ENCODE measurements around the gene MICAL2. TPM values are rescaled to one million over a fixed set of nuclear protein-coding genes. Genes with fewer than 3 reads are reported as not detected.

MICAL2 gene
- polyA plus RNA-seq, 1 experiment, result 135 TPM

GRCh38 chr11:12092714-12093113, 17.7 kb upstream of the MICAL2 start:
- H3K4me3 ChIP-seq (ENCODE audit: low read depth, low read length), result no peak overlapping the region
- no peak for TF ChIP-seq CTCF (IDR thresholded peaks at IDR 0.05; ENCODE audit: insufficient read depth, low read depth, low read length)
- CTCF ChIA-PET, result interaction anchor here (0.6 to 1.7 kb wide), 5 partner anchors 10 to 144 kb away, joined by 3 to 8 read pairs (median 4); no protein-coding TSS in a partner anchor
- H3K27me3 ChIP-seq (ENCODE audit: control insufficient read depth, insufficient read depth, low read length), result no peaks in the 10 kb centered on the region
- no peak for DNase-seq (ENCODE audit: low read depth)
- POLR2A ChIA-PET, result interaction anchor here (1.1 kb wide), 1 partner anchor 72 kb away, joined by 5 read pairs; no protein-coding TSS in a partner anchor
- H3K36me3 ChIP-seq (ENCODE audit: control insufficient read depth, insufficient read depth, low read length), result no peaks in the 10 kb centered on the region

- POLR2A ChIA-PET, result interaction anchor here (0.6 kb wide), 1 partner anchor 9 kb away, joined by 4 read pairs; no protein-coding TSS in a partner anchor
- Histone ChIP-seq H3K36me3 (ENCODE audit: control insufficient read depth, insufficient read depth, low read length) (no peaks in the 10 kb centered on the region), H3K27me3 (ENCODE audit: control insufficient read depth, insufficient read depth, low read length) (no peaks in the 10 kb centered on the region), H3K4me3 (ENCODE audit: low read depth, low read length) (no peak overlapping the region)
- no peak for TF ChIP-seq CTCF (IDR thresholded peaks at IDR 0.05; ENCODE audit: insufficient read depth, low read depth, low read length)
- DNase-seq (ENCODE audit: low read depth), result no peak
- CTCF ChIA-PET, result interaction anchor here (1.0 kb wide), 1 partner anchor 48 kb away, joined by 3 read pairs; no protein-coding TSS in a partner anchor
Measured at GRCh38 chr11:12094872-12095800, 15.3 kb upstream of the MICAL2 start.

- H3K4me3 ChIP-seq (ENCODE audit: low read depth, low read length), result no peak overlapping the region
- H3K36me3 ChIP-seq (ENCODE audit: control insufficient read depth, insufficient read depth, low read length), result no peaks in the 10 kb centered on the region
- ChIA-PET POLR2A (no interaction called here), CTCF (no interaction called here)
- DNase-seq (ENCODE audit: low read depth), result no peak
- H3K27me3 ChIP-seq (ENCODE audit: control insufficient read depth, insufficient read depth, low read length), result no peaks in the 10 kb centered on the region
- TF ChIP-seq CTCF (IDR thresholded peaks at IDR 0.05; ENCODE audit: insufficient read depth, low read depth, low read length), result no peak
Measured at GRCh38 chr11:12097219-12097618, 13.2 kb upstream of the MICAL2 start.

GRCh38 chr11:12098601-12099000, 11.8 kb upstream of the MICAL2 start:
- POLR2A ChIA-PET, result interaction anchor here (0.7 to 0.8 kb wide), 2 partner anchors 13 to 321 kb away, joined by 4 to 9 read pairs; no protein-coding TSS in a partner anchor
- no peaks in the 10 kb centered on the region for H3K36me3 ChIP-seq (ENCODE audit: control insufficient read depth, insufficient read depth, low read length)
- CTCF ChIA-PET, result interaction anchor here (1.4 to 2.1 kb wide), 3 partner anchors 10 to 137 kb away, joined by 4 to 6 read pairs (median 5); no protein-coding TSS in a partner anchor
- TF ChIP-seq CTCF (IDR thresholded peaks at IDR 0.05; ENCODE audit: insufficient read depth, low read depth, low read length), result no peak
- H3K27me3 ChIP-seq (ENCODE audit: control insufficient read depth, insufficient read depth, low read length), result no peaks in the 10 kb centered on the region
- no peak for DNase-seq (ENCODE audit: low read depth)
- H3K4me3 ChIP-seq (ENCODE audit: low read depth, low read length), result no peak overlapping the region

All from BJ (cell line).